IPS DF 19.7 (cell line): ENCODE data around the gene FAM107A.

Source experiments
- DNase-seq: peaks from one replicate; pipeline ENCODE4 v3.0.0-alpha.2; 2013; ENCODE audit warnings: low read depth, low spot score

FAM107A gene

GRCh38 chr3:58567251-58567515 lies 10.0 kb downstream of the FAM107A start:
- DNase-seq: no peak

GRCh38 chr3:58566398-58567250 lies 10.6 kb downstream of the FAM107A start:
- DNase-seq: no peak

- DNase-seq: no peak
These were observed 11.4 kb downstream of the FAM107A start for GRCh38 chr3:58565621-58566397.

- no peak for DNase-seq
These were observed 12.6 kb downstream of the FAM107A start for GRCh38 chr3:58564456-58565160.

- no peak for DNase-seq
These were observed 13.1 kb downstream of the FAM107A start for GRCh38 chr3:58564054-58564453.

GRCh38 chr3:58563386-58564035 lies 13.7 kb downstream of the FAM107A start:
- no peak for DNase-seq

GRCh38 chr3:58562498-58562897 lies 14.7 kb downstream of the FAM107A start:
- no peak for DNase-seq

GRCh38 chr3:58560771-58561311 lies 16.4 kb downstream of the FAM107A start:
- DNase-seq: peak; percentile 96

- DNase-seq: no peak
These were observed 17.6 kb downstream of the FAM107A start for GRCh38 chr3:58559586-58559985.

- no peak for DNase-seq
These were observed 19.7 kb downstream of the FAM107A start for GRCh38 chr3:58557491-58557890.

- no peak for DNase-seq
These were observed 20.4 kb downstream of the FAM107A start for GRCh38 chr3:58556761-58557221.

- no peak for DNase-seq
These were observed 21.2 kb downstream of the FAM107A start for GRCh38 chr3:58556001-58556400.

- no peak for DNase-seq
These were observed 22.0 kb downstream of the FAM107A start for GRCh38 chr3:58555203-58555602.

GRCh38 chr3:58553003-58553402 lies 24.2 kb downstream of the FAM107A start:
- DNase-seq: no peak

- DNase-seq: no peak
These were observed 25.5 kb downstream of the FAM107A start for GRCh38 chr3:58551636-58552180.

GRCh38 chr3:58544541-58544940 lies 32.6 kb downstream of the FAM107A start:
- DNase-seq: no peak

- no peak for DNase-seq
These were observed 36.9 kb downstream of the FAM107A start for GRCh38 chr3:58540176-58540858.

- no peak for DNase-seq
These were observed 37.6 kb downstream of the FAM107A start for GRCh38 chr3:58539626-58540025.

GRCh38 chr3:58537412-58538301 lies 39.5 kb downstream of the FAM107A start:
- no peak for DNase-seq
